Stimulated activated CD4-positive, alpha-beta T cell treated with anti-CD3 and anti-CD28 coated beads, TNF-alpha, amount 100 ng/mL, for 4 hours (primary cell): Measurements from ENCODE around the gene SMAD3.
"Not testable (repeated sequence)": the region's sequence is repeated elsewhere in the genome, so short reads cannot be mapped to it uniquely, and the experiment has no call there.

Experiments
- DNase-seq, 3 experiments: peaks; one replicate each; pipeline ENCODE4 v3.0.0-alpha.2; 2020; ENCODE audit warnings: low read depth in 3 of 3

SMAD3 gene

DNA sequence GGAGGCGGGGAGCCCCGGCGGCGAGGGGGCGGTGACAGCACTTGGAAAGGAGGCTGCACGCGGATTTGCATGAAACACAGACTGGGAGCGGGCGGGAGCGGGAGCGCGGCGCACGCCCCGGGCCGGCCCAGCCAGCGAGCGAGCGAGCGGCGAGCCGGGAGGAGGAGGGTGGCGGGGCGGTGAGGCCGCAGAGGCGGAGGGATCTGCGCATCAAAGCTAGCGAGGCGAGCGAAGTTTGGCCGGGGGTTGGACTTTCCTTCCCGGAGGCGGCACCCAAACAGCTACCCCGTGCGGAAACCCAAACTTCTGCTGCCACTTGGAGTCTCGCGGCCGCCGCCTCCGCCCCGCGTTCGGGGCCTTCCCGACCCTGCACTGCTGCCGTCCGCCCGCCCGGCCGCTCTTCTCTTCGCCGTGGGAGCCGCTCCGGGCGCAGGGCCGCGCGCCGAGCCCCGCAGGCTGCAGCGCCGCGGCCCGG is at the start of gene SMAD3:
Gene SMAD3, plus strand, starts transcription at position 72 of the 475 bp plus-strand sequence. CDS start 553 bp downstream, outside the sequence.
- DNase-seq = peak; percentile 51 to 60 (median 55)

DNA sequence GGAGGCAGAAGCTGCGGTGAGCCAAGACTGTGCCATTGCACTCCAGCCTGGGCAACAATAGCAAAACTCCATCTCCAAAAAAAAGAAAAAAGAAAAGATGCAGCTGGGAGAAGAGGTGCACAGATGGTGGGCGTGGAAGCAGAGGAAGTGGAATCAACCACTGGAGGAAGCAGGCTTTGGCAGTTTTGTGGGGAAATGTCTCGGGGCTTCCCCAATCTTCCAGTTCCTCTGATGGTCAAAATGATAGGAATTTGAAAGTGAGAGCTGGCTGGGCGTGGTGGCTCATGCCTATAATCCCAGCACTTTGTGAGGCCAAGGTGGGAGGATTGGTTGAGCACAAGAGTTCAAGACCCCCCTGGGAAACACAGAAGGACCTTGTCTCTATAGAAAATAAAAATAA is 48.1 kb upstream of the SMAD3 start:
- no peak for DNase-seq

GRCh38 chr15:67018026-67018425 is 47.4 kb upstream of the SMAD3 start:
- DNase-seq = no peak

DNA sequence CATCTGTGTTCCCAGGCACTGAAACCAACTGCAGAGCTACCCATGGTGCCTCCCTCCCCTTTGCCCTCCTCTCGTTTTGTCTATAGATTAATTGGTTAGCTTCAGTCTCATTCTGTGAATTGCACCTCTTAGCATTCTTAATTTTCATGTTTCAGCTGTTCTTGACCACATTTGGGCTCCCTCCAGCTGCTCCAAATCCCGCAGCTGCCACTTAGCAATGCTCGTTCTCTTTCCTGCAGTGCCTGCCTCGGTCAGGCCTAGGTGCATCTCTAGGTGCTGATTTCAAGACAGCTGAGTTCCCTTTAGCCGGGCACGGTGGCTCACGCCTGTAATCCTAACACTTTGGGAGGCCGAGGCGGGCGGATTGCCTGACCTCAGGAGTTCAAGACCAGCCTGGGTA is 47.0 kb upstream of the SMAD3 start:
- DNase-seq = no peak

GRCh38 chr15:67019069-67019468 is 46.3 kb upstream of the SMAD3 start:
- no peak for DNase-seq

DNA sequence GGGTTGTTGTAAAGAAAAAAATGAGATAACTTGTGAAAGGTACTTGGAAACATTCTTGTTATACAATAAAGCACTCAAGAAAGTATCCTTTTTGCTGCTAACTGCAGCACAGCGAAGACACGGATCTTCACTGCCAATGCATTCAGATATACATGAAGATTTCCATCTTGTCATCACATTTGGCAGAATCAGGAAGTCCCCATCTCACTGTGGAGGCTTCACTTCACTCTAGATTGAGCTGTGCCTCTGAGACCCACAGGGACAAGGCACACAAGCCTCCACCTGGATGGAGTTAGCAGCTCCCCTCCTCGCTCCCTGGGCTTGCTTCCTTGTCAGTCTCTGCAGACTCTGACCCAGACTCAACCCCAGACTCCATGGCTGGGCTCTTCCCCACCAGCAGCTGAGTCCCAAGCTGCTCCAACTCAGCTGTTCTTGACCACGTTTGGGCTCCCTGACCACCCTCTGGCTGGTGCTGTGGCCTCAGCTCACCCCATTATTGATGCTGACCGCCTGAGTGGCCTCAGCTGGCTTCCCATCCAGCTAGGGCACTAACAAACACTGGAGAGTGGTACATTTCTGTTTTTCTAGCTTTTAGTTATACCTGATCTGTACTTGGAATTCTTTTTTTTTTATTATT is 45.4 kb upstream of the SMAD3 start:
- DNase-seq = no peak

- DNase-seq = not testable (repeated sequence)
Measured at GRCh38 chr15:67020668-67021067, 44.7 kb upstream of the SMAD3 start.

DNA sequence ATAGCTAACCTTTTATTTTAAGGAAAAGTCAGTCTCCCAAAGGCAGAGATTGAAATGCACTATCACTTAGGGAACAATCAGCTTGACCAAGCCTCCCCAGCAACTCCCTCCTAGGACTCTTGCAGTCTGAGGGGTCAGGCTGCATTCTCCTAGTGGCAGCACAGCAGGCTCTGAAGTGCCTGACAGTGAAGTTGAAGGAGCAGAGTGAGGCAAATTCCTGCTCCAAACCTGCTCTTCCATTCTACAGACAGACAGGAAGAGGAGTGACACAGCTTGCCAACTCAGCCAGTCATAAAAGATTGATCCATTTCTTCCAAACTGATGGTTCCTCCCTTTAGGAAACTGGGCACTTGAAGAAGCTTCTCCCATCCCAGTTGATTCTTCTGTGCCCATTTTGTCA is 43.9 kb upstream of the SMAD3 start:
- no peak for DNase-seq

DNA sequence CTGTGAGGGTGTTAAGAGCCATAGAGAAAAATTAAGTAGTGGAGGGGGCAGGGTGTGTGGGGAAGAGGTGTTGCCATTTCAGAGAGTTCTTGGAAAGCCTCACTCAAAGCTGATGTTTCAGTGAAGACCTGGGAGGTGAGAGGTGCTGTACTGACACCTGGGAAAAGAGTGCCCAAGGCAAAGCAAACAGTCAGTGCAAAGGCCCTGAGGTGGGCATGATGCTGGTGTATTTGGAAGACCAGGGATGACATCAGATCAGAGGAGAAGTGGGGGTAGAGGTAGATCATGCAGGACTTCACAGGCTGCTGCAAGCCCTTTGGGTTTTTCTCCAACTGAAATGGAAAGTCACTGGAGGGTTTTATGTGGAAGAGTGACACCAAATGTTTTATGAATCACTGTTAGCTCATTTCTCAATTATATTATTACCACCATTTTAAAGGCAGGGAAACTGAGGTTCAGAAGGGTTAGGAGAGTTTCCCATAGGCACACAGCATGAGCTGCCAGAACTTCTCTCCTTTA is 42.8 kb upstream of the SMAD3 start:
- DNase-seq = no peak

- DNase-seq = no peak
Measured at GRCh38 chr15:67023517-67024313, 41.7 kb upstream of the SMAD3 start.

DNA sequence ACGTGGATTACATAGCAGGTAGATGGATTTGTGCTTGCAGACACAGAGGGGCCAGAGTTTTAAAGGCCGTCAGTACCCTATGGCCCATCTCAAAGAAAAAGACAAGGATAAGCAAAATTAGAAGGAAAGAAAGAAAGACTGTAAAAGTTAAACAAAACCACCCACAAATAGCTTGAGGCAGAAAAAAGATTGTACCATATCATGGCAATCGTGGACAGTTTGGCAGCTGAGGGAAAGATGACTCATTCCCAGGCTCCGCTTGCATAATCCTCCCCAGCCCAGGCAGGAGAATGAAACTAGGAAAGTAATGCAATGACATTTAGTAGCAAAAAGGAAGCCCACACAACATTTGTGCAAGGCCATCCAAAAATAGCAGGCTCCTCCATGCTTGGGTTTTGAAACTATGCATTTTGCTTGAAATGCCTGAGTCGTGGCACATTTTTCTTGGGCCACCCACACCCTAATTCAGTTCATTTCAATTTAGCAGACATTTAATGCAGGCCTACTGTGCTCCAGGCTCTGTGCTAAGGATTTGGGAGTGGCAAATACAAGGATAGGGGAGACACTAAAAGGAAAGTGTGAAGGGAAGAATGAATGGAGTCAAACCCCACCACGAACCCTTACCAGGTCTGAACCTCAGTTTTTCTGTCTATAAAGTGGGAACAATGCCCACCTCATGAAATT is 40.9 kb upstream of the SMAD3 start:
- no peak for DNase-seq

DNA sequence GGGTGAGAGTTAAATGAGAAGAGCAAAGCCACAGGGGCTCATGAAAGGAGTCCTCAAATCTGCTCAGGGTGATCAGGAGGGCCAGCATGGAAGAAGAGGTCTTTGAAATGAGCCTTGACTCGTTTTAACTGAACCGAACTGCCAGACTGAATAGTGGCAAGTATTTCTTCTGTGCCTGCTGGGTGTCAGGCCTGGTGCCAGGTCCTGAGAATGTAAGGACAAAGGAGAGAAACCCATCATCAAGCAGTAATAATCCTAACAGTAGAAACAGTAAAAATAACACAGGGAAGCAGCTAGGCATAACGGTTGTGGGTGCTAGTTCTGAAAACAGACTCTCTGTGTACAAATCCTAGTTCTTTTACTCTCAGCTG is 40.4 kb upstream of the SMAD3 start:
- DNase-seq = no peak

- DNase-seq = no peak
Measured at GRCh38 chr15:67025719-67026609, 39.4 kb upstream of the SMAD3 start.

GRCh38 chr15:67026610-67026967 is 38.8 kb upstream of the SMAD3 start:
- DNase-seq = no peak

- not testable (repeated sequence) for DNase-seq
Measured at GRCh38 chr15:67028440-67028839, 37.0 kb upstream of the SMAD3 start.

DNA sequence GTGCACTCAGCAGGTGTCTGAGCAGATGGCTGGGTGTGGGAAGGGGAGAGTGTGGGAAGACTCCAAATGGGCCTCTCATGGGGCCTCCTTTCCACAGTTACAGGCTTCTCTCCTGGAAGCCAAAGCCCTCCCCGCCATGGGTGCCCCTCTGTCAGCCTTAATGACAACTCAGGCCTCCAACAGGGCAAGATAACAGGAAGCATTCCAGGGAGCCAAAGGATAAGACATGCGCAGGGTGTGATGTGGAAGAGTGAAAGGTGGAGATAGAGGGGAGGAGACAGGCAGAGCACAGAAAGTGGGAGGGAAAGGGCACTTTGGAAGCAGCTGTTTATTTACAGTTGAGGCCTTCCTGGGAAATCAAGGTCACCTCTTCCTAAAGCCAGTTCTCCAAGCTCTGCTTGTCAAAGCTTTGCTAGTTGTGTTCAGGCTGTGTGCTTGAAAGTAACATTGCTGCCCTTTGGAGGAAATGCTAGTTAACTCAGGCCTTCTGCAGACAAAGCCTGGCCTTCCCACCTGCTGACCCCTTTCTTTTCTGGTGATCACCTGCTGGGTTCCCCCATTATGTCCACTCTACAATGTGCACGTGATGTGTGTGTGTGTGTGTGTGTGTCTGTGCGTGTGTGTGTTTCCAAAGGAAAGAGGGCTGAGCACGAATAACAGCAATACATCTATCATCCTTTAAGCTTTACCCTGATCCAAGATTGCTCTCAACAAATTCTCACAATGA is 35.2 kb upstream of the SMAD3 start:
- no peak for DNase-seq

- no peak for DNase-seq
Measured at GRCh38 chr15:67031331-67031730, 34.1 kb upstream of the SMAD3 start.

- DNase-seq = no peak
Measured at GRCh38 chr15:67032608-67033007, 32.8 kb upstream of the SMAD3 start.

DNA sequence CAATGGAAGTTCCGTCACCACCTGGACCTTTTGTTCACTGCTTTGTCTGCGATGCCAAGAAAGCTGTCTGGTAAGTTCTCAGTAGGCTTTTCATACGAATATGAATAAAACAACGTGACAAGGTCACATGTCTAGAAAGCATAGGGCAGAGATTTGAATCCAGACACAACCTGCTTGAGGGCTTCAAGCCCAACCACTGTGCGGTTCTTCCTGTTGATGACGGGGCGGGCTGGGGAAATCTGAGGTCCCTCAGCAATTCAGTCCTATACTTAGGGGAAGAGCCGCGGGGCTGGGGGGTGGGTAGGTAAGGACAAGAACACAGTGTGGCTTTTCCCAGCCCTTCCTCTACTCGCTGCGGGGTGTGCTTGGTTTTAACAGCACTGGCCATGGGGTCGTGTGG is 32.4 kb upstream of the SMAD3 start:
- DNase-seq = no peak

GRCh38 chr15:67033571-67034044 is 31.8 kb upstream of the SMAD3 start:
- DNase-seq = peak in 1 of 3 experiments; percentile 18

DNA sequence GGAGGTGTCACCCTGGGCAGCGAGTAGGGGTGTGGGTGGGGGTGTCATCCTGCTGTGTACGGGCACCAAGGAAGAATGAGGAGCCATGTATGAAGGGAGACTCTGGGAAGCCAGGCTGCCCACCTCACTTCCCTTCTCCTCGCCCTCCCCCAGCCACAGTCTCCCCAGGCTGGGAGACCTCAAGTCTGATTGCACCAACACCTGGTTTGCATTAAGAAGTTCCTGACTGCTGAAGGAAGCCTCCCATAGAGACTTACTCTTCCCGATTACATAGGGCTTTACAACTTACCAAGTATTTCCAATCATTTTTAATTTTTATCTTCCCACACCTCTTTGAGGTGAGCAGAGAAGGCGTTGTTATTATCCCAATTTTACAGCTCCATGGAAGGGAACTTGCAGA is 29.5 kb upstream of the SMAD3 start:
- DNase-seq = no peak
